ENCODE data around the gene PPP3CA.
"Not testable (repeated sequence)": the region's sequence is repeated elsewhere in the genome, so short reads cannot be mapped to it uniquely, and the experiment has no call there.

Gene PPP3CA

GRCh38 chr4:101147283-101147682 is 200.0 kb downstream of the PPP3CA start:
- no peak for FAIRE-seq

DNA sequence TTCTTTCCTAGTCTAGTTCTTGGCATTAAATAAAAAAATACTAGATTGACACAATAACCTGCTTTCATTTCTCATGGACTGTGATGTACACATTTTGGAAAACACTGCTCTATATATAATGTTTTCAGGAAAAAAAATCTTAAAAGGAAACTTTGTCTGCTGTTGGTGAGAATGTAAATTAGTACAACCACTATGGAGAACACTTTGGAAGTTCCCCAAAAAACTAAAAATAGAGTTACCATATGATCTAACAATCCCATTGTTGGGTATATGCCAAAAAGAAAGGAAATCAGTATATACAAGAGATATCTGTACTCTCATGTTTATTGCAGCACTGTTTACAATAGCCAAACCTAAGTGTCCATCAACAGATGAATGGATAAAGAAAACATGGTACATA is 202.3 kb downstream of the PPP3CA start:
- no peak for FAIRE-seq
- DNase-seq (ENCODE audit: low spot score), result no peak

More at GRCh38 chr4:101147283-101147682, 200.0 kb downstream of the PPP3CA start:
- DNase-seq (ENCODE audit: low spot score), result no peak

DNA sequence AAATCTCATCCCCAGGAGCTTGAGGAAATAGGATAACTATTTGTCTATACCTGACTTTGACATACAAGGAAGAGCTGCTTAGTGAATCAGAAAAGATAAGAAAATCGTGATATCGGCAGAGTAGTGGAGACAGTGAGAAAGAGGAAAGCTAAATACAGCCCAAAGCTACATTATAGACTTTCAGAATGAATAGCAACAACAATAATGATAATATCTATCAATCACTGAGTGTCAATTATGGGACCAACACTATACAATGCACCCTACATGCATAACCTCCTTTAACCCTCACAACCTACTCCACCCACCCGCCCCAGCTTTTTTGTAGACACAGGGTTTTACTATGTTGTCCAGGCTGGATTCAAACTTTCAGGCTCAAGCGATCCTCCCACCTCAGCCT is 205.1 kb downstream of the PPP3CA start:
- FAIRE-seq (no peak), DNase-seq (ENCODE audit: low spot score) (no peak)

DNA sequence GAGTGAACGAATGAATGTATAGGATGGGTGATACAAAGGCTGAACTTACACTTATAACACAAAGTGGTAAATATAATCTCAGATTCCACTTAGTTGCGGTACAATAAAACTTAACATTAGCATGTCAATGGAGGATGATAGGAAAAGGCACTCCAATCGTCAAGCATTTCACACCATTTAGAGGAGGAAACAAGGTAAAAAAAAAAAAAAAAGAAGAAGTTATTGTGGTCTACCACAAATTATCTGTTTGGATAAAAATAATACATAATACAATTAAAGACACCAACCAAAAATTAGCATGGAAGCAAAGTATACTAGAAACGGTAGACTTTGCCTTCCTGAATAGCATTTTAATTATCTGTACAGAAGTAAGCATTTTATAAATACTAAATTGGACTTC is 205.5 kb downstream of the PPP3CA start:
- no peak for DNase-seq (ENCODE audit: low spot score)
- no peak for FAIRE-seq

GRCh38 chr4:101141230-101141629 is 206.1 kb downstream of the PPP3CA start:
- FAIRE-seq (no peak), DNase-seq (ENCODE audit: low spot score) (no peak)

DNA sequence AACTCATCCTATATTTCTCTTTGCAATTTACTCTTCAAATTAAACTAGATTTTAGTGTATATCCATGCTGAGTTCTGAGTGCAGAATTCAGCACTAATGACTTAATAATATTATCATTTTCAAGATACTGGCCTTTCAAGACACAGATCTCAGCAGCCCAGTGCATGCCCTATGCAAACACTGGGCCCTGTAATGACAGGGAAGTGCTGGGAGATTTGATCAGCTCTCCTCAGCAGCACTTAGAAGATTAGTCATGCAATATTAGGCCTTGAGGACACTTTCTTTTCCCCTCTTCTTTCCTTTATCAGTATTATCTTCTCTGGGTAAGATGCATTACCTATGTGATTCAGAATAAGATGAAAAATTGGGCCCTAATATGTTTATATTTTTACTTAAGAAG is 207.1 kb downstream of the PPP3CA start:
- DNase-seq (ENCODE audit: low spot score), result no peak
- FAIRE-seq, result no peak

DNA sequence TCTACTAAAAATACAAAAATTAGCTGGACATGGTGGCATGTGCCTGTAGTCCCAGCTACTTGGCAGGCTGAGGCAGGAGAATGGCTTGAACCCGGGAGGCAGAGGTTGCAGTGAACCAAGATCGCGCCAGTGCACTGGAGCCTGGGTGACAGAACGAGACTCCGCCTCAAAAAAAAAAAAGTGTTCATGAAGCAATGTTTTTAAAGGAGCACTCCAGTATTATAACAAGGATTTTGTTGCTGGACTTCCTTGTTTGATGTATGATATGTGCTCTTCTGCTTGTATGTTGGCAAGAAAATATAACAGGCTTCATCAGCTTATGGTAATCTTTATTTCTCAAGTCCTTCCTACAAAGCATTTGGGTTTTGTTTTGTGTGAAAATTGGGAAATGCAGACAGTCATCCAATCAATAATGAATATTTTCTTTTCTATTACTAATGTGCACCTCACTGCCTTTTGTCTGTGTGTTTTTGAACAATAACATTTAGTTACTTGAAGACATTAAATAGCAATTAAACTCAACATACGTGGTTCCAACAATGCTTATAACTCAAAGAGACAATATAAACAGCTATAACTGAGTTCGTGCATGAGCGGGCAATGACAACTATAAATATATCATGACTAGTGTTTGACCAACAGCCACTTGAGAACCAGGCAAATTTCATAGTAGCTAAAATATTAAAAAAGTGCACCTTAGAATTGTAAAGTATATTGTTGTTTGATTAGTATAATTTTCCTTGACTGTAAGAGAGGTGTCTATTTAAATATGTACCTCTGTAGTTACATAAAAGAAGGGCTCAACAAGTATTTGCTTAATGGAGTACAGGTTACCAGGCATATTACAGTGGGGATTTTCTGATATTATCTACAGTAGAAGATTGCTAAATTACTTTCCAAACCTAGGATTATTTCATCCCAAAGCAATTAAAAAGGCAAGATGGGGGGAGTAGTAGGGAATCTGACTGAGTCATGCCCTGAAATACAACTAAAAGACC is 210.7 kb downstream of the PPP3CA start:
- FAIRE-seq (no peak), DNase-seq (ENCODE audit: low spot score) (no peak)

GRCh38 chr4:101135371-101136010 is 211.8 kb downstream of the PPP3CA start:
- DNase-seq (ENCODE audit: low spot score), result no peak
- FAIRE-seq, result no peak

DNA sequence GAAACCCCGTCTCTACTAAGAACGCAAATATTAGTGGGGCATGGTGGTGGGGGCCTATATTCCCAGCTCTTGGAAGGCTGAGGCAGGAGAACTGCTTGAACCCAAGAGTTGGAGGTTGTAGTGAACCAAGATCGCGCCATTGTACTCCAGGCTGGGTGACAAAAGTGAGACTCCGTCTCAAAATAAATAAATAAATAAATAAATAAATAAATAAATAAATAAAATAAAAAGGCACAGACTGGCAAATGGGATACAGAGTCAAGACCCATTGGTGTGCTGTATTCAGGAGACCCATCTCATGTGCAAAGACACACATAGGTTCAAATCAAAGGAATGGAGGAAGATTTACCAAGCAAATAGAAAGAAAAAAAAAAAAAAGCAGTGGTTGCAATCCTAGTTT is 216.3 kb downstream of the PPP3CA start:
- not testable (repeated sequence) for DNase-seq (ENCODE audit: low spot score); FAIRE-seq

DNA sequence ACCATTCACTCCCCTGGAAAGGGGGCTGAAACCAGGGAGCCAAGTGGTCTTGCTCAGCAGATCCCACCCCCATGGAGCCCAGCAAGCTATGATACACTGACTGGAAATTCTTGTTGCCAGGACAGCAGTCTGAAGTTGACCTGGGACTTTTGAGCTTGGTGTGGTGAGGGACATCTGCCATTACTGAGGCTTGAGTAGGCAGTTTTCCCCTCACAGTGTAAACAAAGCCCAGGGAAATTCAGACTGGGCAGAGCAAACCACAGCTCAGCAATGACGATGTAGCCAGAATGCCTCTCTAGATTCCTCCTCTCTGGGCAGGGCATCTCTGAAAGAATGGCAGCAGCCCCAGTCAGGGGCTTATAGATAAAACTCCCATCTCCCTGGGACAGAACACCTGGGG is 218.4 kb downstream of the PPP3CA start:
- FAIRE-seq, result not testable (repeated sequence)
- peak; percentile 63 for DNase-seq (ENCODE audit: low spot score)

GRCh38 chr4:101128473-101128872 is 218.9 kb downstream of the PPP3CA start:
- no peak for FAIRE-seq

GRCh38 chr4:101127176-101127790 is 220.0 kb downstream of the PPP3CA start:
- peak; percentile 59 for FAIRE-seq
- peak; percentile 43 for DNase-seq (ENCODE audit: low spot score)

More at GRCh38 chr4:101128473-101128872, 218.9 kb downstream of the PPP3CA start:
- no peak for DNase-seq (ENCODE audit: low spot score)

GRCh38 chr4:101126059-101126458 is 221.3 kb downstream of the PPP3CA start:
- DNase-seq (ENCODE audit: low spot score), result no peak

GRCh38 chr4:101125045-101125942 is 222.0 kb downstream of the PPP3CA start:
- DNase-seq (ENCODE audit: low spot score) (no peak), FAIRE-seq (no peak)

More at GRCh38 chr4:101126059-101126458, 221.3 kb downstream of the PPP3CA start:
- FAIRE-seq, result no peak

DNA sequence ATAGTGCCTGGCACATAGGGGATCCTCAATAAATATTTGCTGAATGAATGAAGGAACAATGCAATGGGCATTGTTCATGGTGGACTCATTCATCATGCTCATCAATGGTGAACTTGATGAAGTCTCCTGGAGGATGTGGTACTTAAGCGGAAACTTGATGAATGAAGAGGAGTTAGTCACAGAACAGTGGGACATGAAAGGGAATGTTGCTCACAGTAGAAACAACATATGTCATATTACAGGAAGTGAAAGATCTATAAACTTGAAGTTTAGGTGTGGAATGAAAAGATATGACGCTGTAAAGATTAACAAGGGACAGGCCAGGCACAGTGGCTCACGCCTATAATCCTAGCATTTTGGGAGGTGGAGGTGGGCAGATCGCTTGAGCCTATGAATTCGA is 224.1 kb downstream of the PPP3CA start:
- FAIRE-seq (no peak), DNase-seq (ENCODE audit: low spot score) (no peak)

- DNase-seq (ENCODE audit: low spot score) (no peak), FAIRE-seq (no peak)
Observed at GRCh38 chr4:101122019-101122418, 225.3 kb downstream of the PPP3CA start.

DNA sequence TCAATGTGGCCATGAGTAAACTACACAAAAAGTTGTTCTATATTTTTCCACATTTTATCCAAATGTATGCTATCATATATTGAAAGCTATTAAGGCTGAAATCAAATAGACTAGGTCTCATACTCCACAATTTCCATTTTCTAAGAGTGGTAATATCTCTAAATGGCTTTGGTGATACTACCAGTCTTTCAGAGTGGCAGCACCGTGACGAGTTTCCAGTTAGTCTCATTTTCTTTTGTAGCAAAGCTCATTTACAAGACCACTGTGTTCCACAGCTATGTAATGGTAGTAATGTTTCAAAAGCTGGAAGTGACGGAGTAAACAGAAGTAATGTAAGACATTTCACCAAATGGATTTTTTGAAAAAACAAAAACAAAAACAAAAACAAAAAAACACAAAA is 228.2 kb downstream of the PPP3CA start:
- no peak for FAIRE-seq
- DNase-seq (ENCODE audit: low spot score), result no peak

- no peak for DNase-seq (ENCODE audit: low spot score)
- no peak for FAIRE-seq
Observed at GRCh38 chr4:101118617-101119016, 228.7 kb downstream of the PPP3CA start.

DNA sequence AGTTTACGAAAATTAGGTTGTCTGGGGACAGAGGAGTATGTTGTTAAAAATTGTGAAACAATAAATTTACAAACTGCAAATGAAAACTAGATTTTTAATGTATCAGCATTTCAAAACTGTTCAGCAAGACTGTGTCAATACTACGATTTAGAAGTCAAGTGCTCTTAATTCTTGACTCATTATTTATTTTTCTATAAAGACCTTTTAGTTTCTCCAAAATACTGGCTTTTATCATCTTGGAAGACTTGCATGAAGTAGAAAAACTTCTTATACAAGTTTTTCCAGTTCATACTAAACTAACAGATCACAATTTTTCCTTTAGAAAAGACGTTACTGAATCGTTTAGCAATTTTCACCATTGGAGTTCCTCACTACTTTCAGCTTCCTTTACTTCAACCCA is 231.4 kb downstream of the PPP3CA start:
- FAIRE-seq (no peak), DNase-seq (ENCODE audit: low spot score) (no peak)

- DNase-seq (ENCODE audit: low spot score) (no peak), FAIRE-seq (no peak)
Observed at GRCh38 chr4:101114936-101115372, 232.4 kb downstream of the PPP3CA start.
